ENCODE results near the gene ALKAL2. TPM values are rescaled to one million over a fixed set of nuclear protein-coding genes. Genes with fewer than 3 reads are reported as not detected.
A peak's percentile ranks its signal among the peaks of the same experiment; 100 is the strongest.
"Not testable (repeated sequence)": the region's sequence is repeated elsewhere in the genome, so short reads cannot be mapped to it uniquely, and the experiment has no call there.

ALKAL2 gene, protein sequence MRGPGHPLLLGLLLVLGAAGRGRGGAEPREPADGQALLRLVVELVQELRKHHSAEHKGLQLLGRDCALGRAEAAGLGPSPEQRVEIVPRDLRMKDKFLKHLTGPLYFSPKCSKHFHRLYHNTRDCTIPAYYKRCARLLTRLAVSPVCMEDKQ
- total RNA-seq, result 1.1 TPM
- long read RNA-seq, result 0 reads

GRCh38 chr2:287911-288757 is at the start of gene ALKAL2:
TSS of gene ALKAL2 (minus strand) at chr2:288091. CDS start at chr2:287835, 256 bp downstream.
- Histone ChIP-seq H3K4me3 (peak within 1 kb of the TSS; percentile 67), H3K27me3 (ENCODE audit: low read depth) (peaks cover 60% of the 10 kb centered on the region), H3K4me1 (peaks cover 29% of the 10 kb centered on the region), H3K27ac (replicated peaks) (no peak within 1 kb of the TSS), H3K36me3 (no peaks in the 10 kb centered on the region), H3K9me3 (replicated peaks) (no peaks in the 10 kb centered on the region)
- no peak for TF ChIP-seq CTCF (IDR thresholded peaks at IDR 0.05; ENCODE audit: borderline replicate concordance)
- intact Hi-C loops (cut with micrococcal nuclease), result no loop called here
- no peak for DNase-seq

DNA sequence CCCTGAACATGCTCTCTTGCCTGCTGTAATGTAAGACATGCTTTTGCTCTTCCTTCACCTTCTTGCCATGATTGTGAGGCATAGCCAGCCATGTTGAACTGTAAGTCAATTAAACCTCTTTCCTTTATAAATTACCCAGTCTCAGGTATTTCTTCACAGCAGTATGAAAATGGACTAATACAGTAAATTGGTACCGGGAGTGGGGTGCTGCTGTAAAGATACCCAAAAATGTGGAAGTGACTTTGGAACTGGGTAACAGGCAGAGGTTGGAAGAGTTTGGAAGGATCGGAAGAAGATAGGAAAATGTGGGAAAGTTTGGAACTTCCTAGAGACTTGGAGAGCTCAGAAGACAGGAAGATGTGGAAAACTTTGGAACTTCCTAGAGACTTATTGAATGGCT is 49.1 kb upstream of the ALKAL2 start:
- DNase-seq; H3K4me1 ChIP-seq; intact Hi-C loops (cut with micrococcal nuclease); H3K36me3 ChIP-seq; H3K27ac ChIP-seq (replicated peaks); H3K4me3 ChIP-seq: not testable (repeated sequence)
- peaks cover 48% of the 10 kb centered on the region for H3K9me3 ChIP-seq (replicated peaks)
- H3K27me3 ChIP-seq (ENCODE audit: low read depth), result peaks cover 20% of the 10 kb centered on the region

GRCh38 chr2:336360-336759 is 48.5 kb upstream of the ALKAL2 start:
- Histone ChIP-seq H3K4me1 (no peaks in the 10 kb centered on the region), H3K27me3 (ENCODE audit: low read depth) (peaks cover 20% of the 10 kb centered on the region), H3K4me3 (no peak overlapping the region), H3K27ac (replicated peaks) (no peak overlapping the region), H3K36me3 (no peaks in the 10 kb centered on the region), H3K9me3 (replicated peaks) (peaks cover 48% of the 10 kb centered on the region)
- intact Hi-C loops (cut with micrococcal nuclease), result no loop called here
- no peak for DNase-seq
- no peak for TF ChIP-seq CTCF (IDR thresholded peaks at IDR 0.05; ENCODE audit: borderline replicate concordance)

DNA sequence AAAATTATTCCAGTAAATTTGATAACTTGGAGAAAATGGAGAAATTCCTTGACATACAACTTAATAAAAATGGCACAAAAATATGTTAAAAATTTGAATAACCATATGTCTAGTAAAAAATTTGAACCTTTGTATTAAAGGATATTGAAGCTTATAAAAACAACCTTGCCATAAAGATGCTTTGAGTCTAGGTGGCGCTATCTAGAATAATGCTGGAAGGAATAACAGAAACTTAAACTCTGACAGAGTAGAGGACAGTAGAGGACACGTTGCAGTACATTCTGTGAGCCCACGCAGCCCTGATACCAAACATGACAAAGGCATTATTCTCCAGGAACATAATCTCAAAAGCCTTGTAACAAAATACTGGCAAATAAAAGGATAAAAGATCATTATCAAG is 44.7 kb upstream of the ALKAL2 start:
- TF ChIP-seq CTCF (IDR thresholded peaks at IDR 0.05; ENCODE audit: borderline replicate concordance), result no peak
- DNase-seq, result no peak
- Histone ChIP-seq H3K4me3 (no peak overlapping the region), H3K36me3 (no peaks in the 10 kb centered on the region), H3K27me3 (ENCODE audit: low read depth) (peaks cover 33% of the 10 kb centered on the region), H3K4me1 (no peaks in the 10 kb centered on the region), H3K9me3 (replicated peaks) (peaks cover 36% of the 10 kb centered on the region), H3K27ac (replicated peaks) (no peak overlapping the region)
- intact Hi-C loops (cut with micrococcal nuclease), result no loop called here

DNA sequence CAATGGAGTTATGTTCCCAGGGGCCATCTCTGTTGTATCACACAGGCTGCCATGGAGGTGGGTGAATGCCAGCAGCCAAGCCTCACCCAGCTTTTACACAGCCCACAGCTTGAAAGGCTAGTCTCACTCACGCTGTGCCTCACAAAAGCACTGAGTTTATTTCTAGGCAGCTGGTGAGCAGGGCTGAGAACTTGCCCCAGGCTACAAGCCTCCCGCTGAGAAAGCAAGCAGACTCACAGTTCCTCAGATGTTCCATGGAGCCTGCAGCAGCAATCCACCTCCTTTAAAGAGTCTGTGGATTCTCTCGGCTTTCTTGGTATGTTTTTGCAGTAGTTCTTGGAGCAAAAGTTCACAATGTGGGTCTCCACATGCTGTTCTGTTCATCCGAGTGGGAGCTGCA is 40.9 kb upstream of the ALKAL2 start:
- Histone ChIP-seq H3K36me3 (no peaks in the 10 kb centered on the region), H3K9me3 (replicated peaks) (peaks cover 22% of the 10 kb centered on the region), H3K27ac (replicated peaks) (no peak overlapping the region), H3K4me3 (no peak overlapping the region), H3K4me1 (no peaks in the 10 kb centered on the region), H3K27me3 (ENCODE audit: low read depth) (peaks cover 28% of the 10 kb centered on the region)
- TF ChIP-seq CTCF (IDR thresholded peaks at IDR 0.05; ENCODE audit: borderline replicate concordance), result no peak
- no peak for DNase-seq
- intact Hi-C loops (cut with micrococcal nuclease), result no loop called here

DNA sequence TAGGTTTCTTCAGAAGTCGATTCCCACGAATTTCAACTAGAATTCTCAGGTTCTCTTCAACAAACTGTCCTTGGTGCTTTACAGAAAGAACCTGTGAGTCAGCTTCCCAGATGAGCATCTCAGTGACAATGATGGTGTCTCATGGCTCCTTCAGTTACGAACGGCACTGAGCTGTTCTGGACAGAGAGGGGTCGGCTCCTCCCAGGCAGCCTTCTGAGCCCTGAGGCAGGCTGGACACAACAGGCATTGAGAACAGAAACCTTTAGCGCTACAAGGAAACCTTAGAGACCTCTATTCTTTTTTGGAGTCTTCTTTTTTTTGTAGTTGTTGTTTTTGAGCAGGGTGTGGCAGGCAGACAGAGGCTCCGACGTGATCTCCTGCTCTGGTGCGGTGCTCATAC is 35.1 kb upstream of the ALKAL2 start:
- intact Hi-C loops (cut with micrococcal nuclease), result no loop called here
- no peak for TF ChIP-seq CTCF (IDR thresholded peaks at IDR 0.05; ENCODE audit: borderline replicate concordance)
- no peak for DNase-seq

More for the DNA sequence above, 35.1 kb upstream of the ALKAL2 start:
- Histone ChIP-seq H3K4me3 (no peak overlapping the region), H3K36me3 (no peaks in the 10 kb centered on the region), H3K4me1 (no peaks in the 10 kb centered on the region), H3K27me3 (ENCODE audit: low read depth) (peaks cover 1% of the 10 kb centered on the region), H3K27ac (replicated peaks) (no peak overlapping the region), H3K9me3 (replicated peaks) (peaks cover 16% of the 10 kb centered on the region)

All from left ventricle myocardium inferior (tissue), 1 donor.